ENCODE results near the gene PSMA3. TPM values are rescaled to one million over a fixed set of nuclear protein-coding genes. Genes with fewer than 3 reads are reported as not detected.

PSMA3 gene
- total and polyA plus RNA-seq, 9 of the 15 experiments (the other 6 are each of a cell fraction or from before 2014, with no cell fraction given): 129 to 786 (median 319) TPM

DNA sequence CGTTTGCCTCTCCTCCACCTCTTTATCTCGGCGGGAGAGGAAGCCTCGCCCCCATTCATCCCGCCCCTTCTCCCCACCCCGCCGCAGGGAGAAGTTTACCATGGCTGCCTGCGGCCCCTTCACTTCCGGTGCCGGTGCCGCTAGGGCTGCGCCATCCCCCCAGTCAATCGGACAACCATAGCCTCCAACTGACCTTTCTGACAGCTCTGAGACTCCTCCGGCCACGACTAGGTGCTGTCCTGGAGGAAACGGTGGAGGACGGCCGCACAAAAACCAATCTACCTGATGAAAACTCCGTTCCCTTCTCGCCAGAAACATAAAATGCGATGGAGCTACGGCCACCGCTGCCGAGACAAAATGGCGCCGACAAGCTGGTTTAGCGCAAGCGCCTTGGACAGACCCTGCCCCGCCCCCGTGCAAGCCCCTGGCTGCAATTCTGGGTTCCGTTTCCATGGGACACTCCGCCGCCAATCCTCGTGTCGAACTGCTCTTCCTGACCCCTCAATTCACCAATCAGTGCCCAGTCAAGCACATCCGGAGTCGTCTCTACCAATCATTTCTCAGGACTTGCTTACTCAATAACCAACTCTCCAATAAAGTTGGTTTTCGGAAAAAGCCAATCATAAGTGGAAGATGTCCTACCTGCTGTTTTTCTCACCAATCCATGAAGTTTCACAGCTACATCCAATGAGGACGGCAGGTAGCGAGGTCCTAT, 53.3 kb downstream of the PSMA3 start (continued):
- TF ChIP-seq, protein P1, sequence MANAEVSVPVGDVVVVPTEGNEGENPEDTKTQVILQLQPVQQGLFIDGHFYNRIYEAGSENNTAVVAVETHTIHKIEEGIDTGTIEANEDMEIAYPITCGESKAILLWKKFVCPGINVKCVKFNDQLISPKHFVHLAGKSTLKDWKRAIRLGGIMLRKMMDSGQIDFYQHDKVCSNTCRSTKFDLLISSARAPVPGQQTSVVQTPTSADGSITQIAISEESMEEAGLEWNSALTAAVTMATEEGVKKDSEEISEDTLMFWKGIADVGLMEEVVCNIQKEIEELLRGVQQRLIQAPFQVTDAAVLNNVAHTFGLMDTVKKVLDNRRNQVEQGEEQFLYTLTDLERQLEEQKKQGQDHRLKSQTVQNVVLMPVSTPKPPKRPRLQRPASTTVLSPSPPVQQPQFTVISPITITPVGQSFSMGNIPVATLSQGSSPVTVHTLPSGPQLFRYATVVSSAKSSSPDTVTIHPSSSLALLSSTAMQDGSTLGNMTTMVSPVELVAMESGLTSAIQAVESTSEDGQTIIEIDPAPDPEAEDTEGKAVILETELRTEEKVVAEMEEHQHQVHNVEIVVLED (CRISPR knock-in tag; IDR thresholded peaks at IDR 0.05): peak; percentile 50
- TF ChIP-seq SMAD1 (IDR thresholded peaks at IDR 0.05; ENCODE audit: low read depth, low read length, partially characterized antibody) (no peak), MAFF (IDR thresholded peaks at IDR 0.05; ENCODE audit: low read length) (no peak), SRSF1 (IDR thresholded peaks at IDR 0.05; ENCODE audit: low read depth, low read length) (no peak), SPI1 (IDR thresholded peaks at IDR 0.05; ENCODE audit: borderline replicate concordance, low read depth, low read length) (no peak), NCOR1 (IDR thresholded peaks at IDR 0.05) (peak; percentile 16; the same call in 1 of the 2 replicates), ZC3H4 (CRISPR knock-in tag; IDR thresholded peaks at IDR 0.05; ENCODE audit: borderline replicate concordance) (no peak), OTX1 (CRISPR knock-in tag; IDR thresholded peaks at IDR 0.05) (peak; percentile 98), ZNF584 (CRISPR knock-in tag; IDR thresholded peaks at IDR 0.05; ENCODE audit: low read depth) (peak; percentile 99), SRSF7 (optimal IDR thresholded peaks at IDR 0.05; ENCODE audit: low read depth, low read length) (no peak), ETV5 (CRISPR knock-in tag; IDR thresholded peaks at IDR 0.05; ENCODE audit: low read depth) (peak; percentile 92), CAMTA2 (CRISPR knock-in tag; conservative IDR thresholded peaks at IDR 0.05) (no peak), CSDE1 (IDR thresholded peaks at IDR 0.05) (peak in 1 of 2 experiments; percentile 47; a peak in 1 of 4 replicates)
- TF ChIP-seq, protein P2, sequence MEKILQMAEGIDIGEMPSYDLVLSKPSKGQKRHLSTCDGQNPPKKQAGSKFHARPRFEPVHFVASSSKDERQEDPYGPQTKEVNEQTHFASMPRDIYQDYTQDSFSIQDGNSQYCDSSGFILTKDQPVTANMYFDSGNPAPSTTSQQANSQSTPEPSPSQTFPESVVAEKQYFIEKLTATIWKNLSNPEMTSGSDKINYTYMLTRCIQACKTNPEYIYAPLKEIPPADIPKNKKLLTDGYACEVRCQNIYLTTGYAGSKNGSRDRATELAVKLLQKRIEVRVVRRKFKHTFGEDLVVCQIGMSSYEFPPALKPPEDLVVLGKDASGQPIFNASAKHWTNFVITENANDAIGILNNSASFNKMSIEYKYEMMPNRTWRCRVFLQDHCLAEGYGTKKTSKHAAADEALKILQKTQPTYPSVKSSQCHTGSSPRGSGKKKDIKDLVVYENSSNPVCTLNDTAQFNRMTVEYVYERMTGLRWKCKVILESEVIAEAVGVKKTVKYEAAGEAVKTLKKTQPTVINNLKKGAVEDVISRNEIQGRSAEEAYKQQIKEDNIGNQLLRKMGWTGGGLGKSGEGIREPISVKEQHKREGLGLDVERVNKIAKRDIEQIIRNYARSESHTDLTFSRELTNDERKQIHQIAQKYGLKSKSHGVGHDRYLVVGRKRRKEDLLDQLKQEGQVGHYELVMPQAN (IDR thresholded peaks at IDR 0.05; ENCODE audit: borderline replicate concordance): peak; percentile 55; the same call in 1 of the 2 replicates
- TF ChIP-seq, protein P3, sequence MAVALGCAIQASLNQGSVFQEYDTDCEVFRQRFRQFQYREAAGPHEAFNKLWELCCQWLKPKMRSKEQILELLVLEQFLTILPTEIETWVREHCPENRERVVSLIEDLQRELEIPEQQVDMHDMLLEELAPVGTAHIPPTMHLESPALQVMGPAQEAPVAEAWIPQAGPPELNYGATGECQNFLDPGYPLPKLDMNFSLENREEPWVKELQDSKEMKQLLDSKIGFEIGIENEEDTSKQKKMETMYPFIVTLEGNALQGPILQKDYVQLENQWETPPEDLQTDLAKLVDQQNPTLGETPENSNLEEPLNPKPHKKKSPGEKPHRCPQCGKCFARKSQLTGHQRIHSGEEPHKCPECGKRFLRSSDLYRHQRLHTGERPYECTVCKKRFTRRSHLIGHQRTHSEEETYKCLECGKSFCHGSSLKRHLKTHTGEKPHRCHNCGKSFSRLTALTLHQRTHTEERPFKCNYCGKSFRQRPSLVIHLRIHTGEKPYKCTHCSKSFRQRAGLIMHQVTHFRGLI (CRISPR knock-in tag; IDR thresholded peaks at IDR 0.05): peak; percentile 95
- TF ChIP-seq, protein P4, sequence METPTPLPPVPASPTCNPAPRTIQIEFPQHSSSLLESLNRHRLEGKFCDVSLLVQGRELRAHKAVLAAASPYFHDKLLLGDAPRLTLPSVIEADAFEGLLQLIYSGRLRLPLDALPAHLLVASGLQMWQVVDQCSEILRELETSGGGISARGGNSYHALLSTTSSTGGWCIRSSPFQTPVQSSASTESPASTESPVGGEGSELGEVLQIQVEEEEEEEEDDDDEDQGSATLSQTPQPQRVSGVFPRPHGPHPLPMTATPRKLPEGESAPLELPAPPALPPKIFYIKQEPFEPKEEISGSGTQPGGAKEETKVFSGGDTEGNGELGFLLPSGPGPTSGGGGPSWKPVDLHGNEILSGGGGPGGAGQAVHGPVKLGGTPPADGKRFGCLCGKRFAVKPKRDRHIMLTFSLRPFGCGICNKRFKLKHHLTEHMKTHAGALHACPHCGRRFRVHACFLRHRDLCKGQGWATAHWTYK (CRISPR knock-in tag; IDR thresholded peaks at IDR 0.05): no peak
- TF ChIP-seq, protein P5, sequence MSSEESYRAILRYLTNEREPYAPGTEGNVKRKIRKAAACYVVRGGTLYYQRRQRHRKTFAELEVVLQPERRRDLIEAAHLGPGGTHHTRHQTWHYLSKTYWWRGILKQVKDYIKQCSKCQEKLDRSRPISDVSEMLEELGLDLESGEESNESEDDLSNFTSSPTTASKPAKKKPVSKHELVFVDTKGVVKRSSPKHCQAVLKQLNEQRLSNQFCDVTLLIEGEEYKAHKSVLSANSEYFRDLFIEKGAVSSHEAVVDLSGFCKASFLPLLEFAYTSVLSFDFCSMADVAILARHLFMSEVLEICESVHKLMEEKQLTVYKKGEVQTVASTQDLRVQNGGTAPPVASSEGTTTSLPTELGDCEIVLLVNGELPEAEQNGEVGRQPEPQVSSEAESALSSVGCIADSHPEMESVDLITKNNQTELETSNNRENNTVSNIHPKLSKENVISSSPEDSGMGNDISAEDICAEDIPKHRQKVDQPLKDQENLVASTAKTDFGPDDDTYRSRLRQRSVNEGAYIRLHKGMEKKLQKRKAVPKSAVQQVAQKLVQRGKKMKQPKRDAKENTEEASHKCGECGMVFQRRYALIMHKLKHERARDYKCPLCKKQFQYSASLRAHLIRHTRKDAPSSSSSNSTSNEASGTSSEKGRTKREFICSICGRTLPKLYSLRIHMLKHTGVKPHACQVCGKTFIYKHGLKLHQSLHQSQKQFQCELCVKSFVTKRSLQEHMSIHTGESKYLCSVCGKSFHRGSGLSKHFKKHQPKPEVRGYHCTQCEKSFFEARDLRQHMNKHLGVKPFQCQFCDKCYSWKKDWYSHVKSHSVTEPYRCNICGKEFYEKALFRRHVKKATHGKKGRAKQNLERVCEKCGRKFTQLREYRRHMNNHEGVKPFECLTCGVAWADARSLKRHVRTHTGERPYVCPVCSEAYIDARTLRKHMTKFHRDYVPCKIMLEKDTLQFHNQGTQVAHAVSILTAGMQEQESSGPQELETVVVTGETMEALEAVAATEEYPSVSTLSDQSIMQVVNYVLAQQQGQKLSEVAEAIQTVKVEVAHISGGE (CRISPR knock-in tag; IDR thresholded peaks at IDR 0.05): peak in 2 of 3 experiments; percentile 37 to 95; a peak in 3 of 6 replicates

All from K562 (cell line).